Measurements from ENCODE around the gene SIX2.
"Not testable (repeated sequence)": the region's sequence is repeated elsewhere in the genome, so short reads cannot be mapped to it uniquely, and the experiment has no call there.

DNA sequence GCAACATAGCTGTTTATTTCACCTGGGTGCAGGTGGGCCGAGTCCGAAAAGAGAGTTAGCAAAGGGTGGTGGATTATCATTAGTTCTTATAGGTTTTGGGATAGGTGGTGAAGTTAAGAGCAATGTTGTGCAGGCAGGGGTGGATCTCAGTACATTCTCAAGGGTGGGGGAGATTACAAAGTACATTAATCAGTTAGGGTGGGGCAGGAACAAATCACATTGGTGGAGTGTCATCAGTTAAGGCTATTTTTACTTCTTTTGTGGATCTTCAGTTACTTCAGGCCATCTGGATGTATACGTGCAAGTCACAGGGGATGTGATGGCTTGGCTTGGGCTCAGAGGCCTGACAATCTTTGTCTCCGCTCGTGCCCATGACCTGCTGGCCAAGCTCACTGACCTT is 30.6 kb upstream of the SIX2 start:
- TF ChIP-seq, protein P1, sequence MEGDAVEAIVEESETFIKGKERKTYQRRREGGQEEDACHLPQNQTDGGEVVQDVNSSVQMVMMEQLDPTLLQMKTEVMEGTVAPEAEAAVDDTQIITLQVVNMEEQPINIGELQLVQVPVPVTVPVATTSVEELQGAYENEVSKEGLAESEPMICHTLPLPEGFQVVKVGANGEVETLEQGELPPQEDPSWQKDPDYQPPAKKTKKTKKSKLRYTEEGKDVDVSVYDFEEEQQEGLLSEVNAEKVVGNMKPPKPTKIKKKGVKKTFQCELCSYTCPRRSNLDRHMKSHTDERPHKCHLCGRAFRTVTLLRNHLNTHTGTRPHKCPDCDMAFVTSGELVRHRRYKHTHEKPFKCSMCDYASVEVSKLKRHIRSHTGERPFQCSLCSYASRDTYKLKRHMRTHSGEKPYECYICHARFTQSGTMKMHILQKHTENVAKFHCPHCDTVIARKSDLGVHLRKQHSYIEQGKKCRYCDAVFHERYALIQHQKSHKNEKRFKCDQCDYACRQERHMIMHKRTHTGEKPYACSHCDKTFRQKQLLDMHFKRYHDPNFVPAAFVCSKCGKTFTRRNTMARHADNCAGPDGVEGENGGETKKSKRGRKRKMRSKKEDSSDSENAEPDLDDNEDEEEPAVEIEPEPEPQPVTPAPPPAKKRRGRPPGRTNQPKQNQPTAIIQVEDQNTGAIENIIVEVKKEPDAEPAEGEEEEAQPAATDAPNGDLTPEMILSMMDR (IDR thresholded peaks at IDR 0.05 in 4 of 5, conservative IDR thresholded peaks at IDR 0.05 in 1 of 5) = not testable (repeated sequence)
- not testable (repeated sequence) for TF ChIP-seq POLR2A (IDR thresholded peaks at IDR 0.05)
